IMR-90 (cell line): ENCODE measurements around the gene NDUFB5. TPM values are rescaled to one million over a fixed set of nuclear protein-coding genes. Genes with fewer than 3 reads are reported as not detected.

Experiments used
- ATAC-seq: fragments of 200-7000 bp; cut with Tn5 transposase; 2 replicates; pipeline ENCODE4 v1.9.1; 2020; ENCODE audit warnings: low read depth, mild to moderate bottlenecking, moderate library complexity
- BruUV-seq: library from RNA; stranded (reverse); fragments of 400-500 nt; replicated peaks from 2 replicates; lab custom pipeline; 2021; lab: Mats Ljungman, UMichigan
- CTCF ChIA-PET: fragments of 300-600 bp; formaldehyde crosslinking; extraction: SDS; loops from one replicate; lab custom pipeline; 2021; ENCODE audit warnings: antibody characterized with exemption; lab: Yijun Ruan, JAX
- POLR2A ChIA-PET: fragments of 300-600 bp; sonication (Branson Sonifier 250); formaldehyde crosslinking; loops from one replicate; lab custom pipeline; 2022; ENCODE audit warnings: antibody characterized with exemption; ENCODE audit not compliant: unreplicated experiment; lab: Charles Lee
- DNase-seq: peaks from one replicate; pipeline ENCODE4 v3.0.0; 2013
- H2AFZ ChIP-seq: replicated peaks from 2 replicates; pipeline ENCODE3; 2013; ENCODE audit warnings: low read length, mild to moderate bottlenecking; ENCODE audit not compliant: poor library complexity
- H2AK5ac ChIP-seq: 2 replicates; pipeline ENCODE4 v1.6.1; 2013; ENCODE audit warnings: low read depth, low read length, inconsistent platforms
- H2AK9ac ChIP-seq: replicated peaks from 2 replicates; pipeline ENCODE3; 2013; ENCODE audit warnings: mild to moderate bottlenecking, low read depth, low read length, moderate library complexity; ENCODE audit not compliant: poor library complexity
- H2BK120ac ChIP-seq: 2 replicates; pipeline ENCODE4 v1.6.1; 2013; ENCODE audit warnings: low read depth, low read length, inconsistent platforms
- H2BK15ac ChIP-seq: 3 replicates; pipeline ENCODE4 v1.6.1; 2013; ENCODE audit warnings: low read depth, low read length, inconsistent platforms
- H2BK20ac ChIP-seq: 2 replicates; pipeline ENCODE4 v1.6.1; 2013; ENCODE audit warnings: low read depth, mild to moderate bottlenecking, inconsistent platforms, low read length, moderate library complexity
- H2BK5ac ChIP-seq: 2 replicates; pipeline ENCODE4 v1.6.1; 2013; ENCODE audit warnings: mild to moderate bottlenecking, low read depth, low read length, inconsistent platforms; ENCODE audit not compliant: poor library complexity, severe bottlenecking
- H3K14ac ChIP-seq: replicated peaks from 2 replicates; pipeline ENCODE4 v1.6.1; 2013; ENCODE audit warnings: low read depth, low read length, inconsistent platforms
- H3K18ac ChIP-seq: 2 replicates; pipeline ENCODE4 v1.6.1; 2013; ENCODE audit warnings: low read depth, low read length, control low read depth
- H3K23ac ChIP-seq: 2 replicates; pipeline ENCODE4 v1.6.1; 2013; ENCODE audit warnings: low read depth, low read length, inconsistent platforms
- H3K27ac ChIP-seq: 2 replicates; pipeline ENCODE4 v1.5.1; 2013; ENCODE audit warnings: mild to moderate bottlenecking, control low read depth, low read length; ENCODE audit not compliant: insufficient read depth
- H3K27me3 ChIP-seq: 2 replicates; pipeline ENCODE4 v1.6.1; 2013; ENCODE audit warnings: low read length; ENCODE audit not compliant: control insufficient read depth, insufficient read depth
- H3K36me3 ChIP-seq: 2 replicates; pipeline ENCODE4 v1.6.1; 2013; ENCODE audit warnings: low read length, mixed read lengths; ENCODE audit not compliant: control insufficient read depth, insufficient read depth
- H3K4ac ChIP-seq: 2 replicates; pipeline ENCODE4 v1.6.1; 2013; ENCODE audit warnings: low read depth, low read length, inconsistent platforms
- H3K4me1 ChIP-seq: 2 replicates; pipeline ENCODE4 v1.6.1; 2013; ENCODE audit warnings: low read length, mixed read lengths; ENCODE audit not compliant: control insufficient read depth, insufficient read depth
- H3K4me2 ChIP-seq: 2 replicates; pipeline ENCODE4 v1.6.1; 2013; ENCODE audit warnings: low read depth, mild to moderate bottlenecking, control low read depth, low read length, moderate library complexity
- H3K4me3 ChIP-seq: 2 replicates; pipeline ENCODE4 v1.5.1; 2013; ENCODE audit warnings: low read depth, mild to moderate bottlenecking, control low read depth, low read length, moderate library complexity; ENCODE audit not compliant: insufficient read depth
- H3K56ac ChIP-seq: 2 replicates; pipeline ENCODE4 v1.6.1; 2013; ENCODE audit warnings: low read length, inconsistent platforms; ENCODE audit not compliant: insufficient read depth; ENCODE audit errors: extremely low read depth
- H3K79me1 ChIP-seq, 2 experiments: 2 replicates each; pipeline ENCODE4 v1.6.1; 2013; ENCODE audit warnings: low read length in 2 of 2, inconsistent platforms in 1 of 2, low read depth in 1 of 2
- H3K9ac ChIP-seq: 2 replicates; pipeline ENCODE4 v1.6.1; 2013; ENCODE audit warnings: low read depth, low read length, control low read depth
- H3K9me1 ChIP-seq: 2 replicates; pipeline ENCODE4 v1.6.1; 2013; ENCODE audit warnings: low read length, inconsistent platforms; ENCODE audit not compliant: insufficient read depth
- H3K9me3 ChIP-seq: 2 replicates; pipeline ENCODE4 v1.6.1; 2013; ENCODE audit warnings: low read length; ENCODE audit not compliant: control insufficient read depth, insufficient read depth
- H4K20me1 ChIP-seq: 2 replicates; pipeline ENCODE4 v1.6.1; 2013; ENCODE audit warnings: low read length, inconsistent platforms; ENCODE audit not compliant: insufficient read depth
- H4K5ac ChIP-seq: 2 replicates; pipeline ENCODE4 v1.6.1; 2013; ENCODE audit warnings: mild to moderate bottlenecking, low read depth, low read length, control low read depth
- H4K8ac ChIP-seq, 2 experiments: 2 replicates each; pipeline ENCODE4 v1.6.1; 2013; ENCODE audit warnings: low read depth in 2 of 2, low read length in 2 of 2, control low read depth in 1 of 2, inconsistent platforms in 1 of 2
- H4K91ac ChIP-seq: 2 replicates; pipeline ENCODE4 v1.6.1; 2013; ENCODE audit warnings: low read depth, low read length, inconsistent platforms; ENCODE audit not compliant: insufficient read depth
- CEBPB ChIP-seq: IDR thresholded peaks from 2 replicates; pipeline ENCODE4 v1.6.1; 2012; ENCODE audit warnings: low read depth, low read length, improper control_type of control experiment
- FOS ChIP-seq: fragments of 150-350 bp; IDR thresholded peaks from 2 replicates; pipeline ENCODE4 v1.6.1; 2016; ENCODE audit warnings: low read depth, low read length
- WGBS, 2 experiments: methylation state at CpG; one replicate each; pipeline versions ENCODE4 v1.1.5 to v1.1.7; 2013; ENCODE audit warnings: missing lambda C conversion rate in 2 of 2; ENCODE audit not compliant: insufficient read length in 1 of 2; ENCODE audit errors: extremely low coverage in 2 of 2; 5-methylcytosine and 5-hydroxymethylcytosine counted together
- dilution Hi-C: fragments of 300-500 bp; cut with HindIII; formaldehyde crosslinking; loops from one replicate; pipeline ENCODE4 v1.14.3; 2018; ENCODE audit warnings: low sequenced_read_pairs; ENCODE audit not compliant: unreplicated experiment
- in situ Hi-C: fragments of 300-500 bp; cut with MboI; formaldehyde crosslinking; loops from 3 replicates; pipeline ENCODE4 v1.14.3; 2019; ENCODE audit warnings: low sequenced_read_pairs, inconsistent platforms, mixed read lengths
- intact Hi-C: fragments of 100-400 bp; cut with micrococcal nuclease; formaldehyde crosslinking; loops from 2 replicates; pipeline ENCODE4 v1.10.0; 2022
- polyA plus RNA-seq, 3 experiments: library from polyadenylated mRNA; depleted of rRNA; stranded (reverse); fragments of >200 nt; gene quantifications; 2 replicates each; pipeline ENCODE4 v1.2.3, GENCODE V29; 2012; ENCODE audit warnings: low replicate concordance in 1 of 3
- total RNA-seq: library from RNA; depleted of rRNA; stranded (reverse); fragments of >200 nt; gene quantifications from 2 replicates; pipeline ENCODE4 v1.2.3, GENCODE V29; 2012

NDUFB5 gene
- total and polyA plus RNA-seq, 2 of the 4 experiments (the other 2 are of a cell fraction) = 17.2 to 29.3 TPM

DNA sequence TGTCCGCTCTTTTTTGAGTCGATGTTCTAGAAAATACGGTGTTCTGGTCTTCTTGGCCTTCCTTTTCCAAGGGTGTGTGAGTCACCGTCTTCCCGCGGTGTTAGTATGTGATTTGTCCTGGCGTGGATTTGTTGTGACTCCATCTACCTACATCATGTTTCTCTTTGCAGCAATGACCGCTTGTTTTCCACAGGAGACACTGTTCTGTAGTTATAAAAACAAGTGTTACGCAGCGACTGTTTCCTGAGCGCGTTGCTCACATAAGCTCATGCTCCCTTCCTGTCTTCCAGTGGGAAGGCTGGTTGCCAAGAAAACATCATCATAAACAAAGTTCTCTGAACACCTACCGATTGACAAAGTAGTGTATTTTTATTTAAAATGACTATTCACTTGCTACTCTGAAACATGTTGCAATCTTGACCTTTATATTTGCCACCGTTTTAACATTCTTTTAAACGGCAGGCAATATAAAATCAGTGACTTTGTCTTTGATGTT lies 67.2 kb downstream of the NDUFB5 start:
- ChIA-PET POLR2A (no interaction called here), CTCF (interaction anchor here (1.5 kb wide), 1 partner anchor 24 kb away, joined by 3 read pairs; no protein-coding TSS in a partner anchor)
- TF ChIP-seq FOS (no peak), CEBPB (peak; percentile 72; the same call in 1 of the 2 replicates)
- Histone ChIP-seq H2BK15ac (no peak overlapping the region), H3K4me1 (peaks cover 5% of the 10 kb centered on the region), H4K5ac (no peak overlapping the region), H3K4me2 (no peak overlapping the region), H3K18ac (no peak overlapping the region), H4K20me1 (peaks cover 17% of the 10 kb centered on the region), H3K14ac (no peak overlapping the region), H4K8ac (no peak overlapping the region), H3K9me3 (no peaks in the 10 kb centered on the region), H2BK5ac (no peak overlapping the region), H3K36me3 (no peaks in the 10 kb centered on the region; the same call in 1 of the 2 replicates), H3K23ac (0 out of 2 replicates have a peak overlapping the region, but pooled peaks have one; percentile 6), H2AK9ac (no peak overlapping the region), H3K9ac (no peak overlapping the region), H3K79me1 (peaks cover 25 to 77% of the 10 kb centered on the region in 2 experiments), H3K4ac (no peak overlapping the region), H3K9me1 (peaks cover 7% of the 10 kb centered on the region; the same call in 1 of the 2 replicates), H2AFZ (no peak overlapping the region), H4K91ac (no peak overlapping the region), H2BK20ac (no peak overlapping the region), H2BK120ac (no peak overlapping the region), H3K4me3 (no peak overlapping the region), H3K27ac (no peak overlapping the region), H3K56ac (no peak overlapping the region), H2AK5ac (no peak overlapping the region), H3K27me3 (no peaks in the 10 kb centered on the region)
- intact Hi-C loops = no loop called here
- DNase-seq (peak; percentile 58), ATAC-seq (peak; percentile 14; the same call in 1 of the 2 replicates)
- no TSS peak for BruUV-seq
- in situ Hi-C loops = no loop called here
- 70% methylated on average over 2 of the region's 15 CpGs; no CpG with 5 or more reads in 1 of the 2 experiments for WGBS, 2 experiments
- dilution Hi-C loops = no loop called here
